Cerebellar nuclear complex (tissue), 1 donor: ENCODE measurements around the gene KLHL7.
A peak's percentile ranks its signal among the peaks of the same experiment; 100 is the strongest.
"Not testable (repeated sequence)": the region's sequence is repeated elsewhere in the genome, so short reads cannot be mapped to it uniquely, and the experiment has no call there.

ENCODE experiments used
- DNase-seq, 2 experiments: peaks; one replicate each; lab custom pipeline; 2025; lab: John Stamatoyannopoulos, UW

Gene KLHL7

DNA sequence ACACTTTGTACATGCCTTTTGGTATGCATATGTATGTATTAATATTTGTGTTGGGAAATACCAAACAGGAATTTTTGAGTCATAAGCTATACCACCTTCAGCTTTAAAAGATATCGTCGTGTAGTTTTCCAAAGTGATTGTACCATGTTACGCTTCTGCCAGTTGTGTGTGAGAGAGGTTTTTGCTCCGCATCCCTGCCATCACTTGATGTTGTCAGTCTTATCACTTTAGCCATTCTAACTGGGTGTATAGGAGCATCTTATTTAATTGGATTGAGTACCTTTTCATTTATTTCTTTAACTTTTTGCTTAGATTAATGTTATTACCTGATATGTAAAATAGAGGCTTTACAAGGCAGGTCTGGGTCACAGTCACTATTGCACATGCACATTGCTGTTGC is 3.4 kb downstream of the KLHL7 start:
- no peak for DNase-seq

DNA sequence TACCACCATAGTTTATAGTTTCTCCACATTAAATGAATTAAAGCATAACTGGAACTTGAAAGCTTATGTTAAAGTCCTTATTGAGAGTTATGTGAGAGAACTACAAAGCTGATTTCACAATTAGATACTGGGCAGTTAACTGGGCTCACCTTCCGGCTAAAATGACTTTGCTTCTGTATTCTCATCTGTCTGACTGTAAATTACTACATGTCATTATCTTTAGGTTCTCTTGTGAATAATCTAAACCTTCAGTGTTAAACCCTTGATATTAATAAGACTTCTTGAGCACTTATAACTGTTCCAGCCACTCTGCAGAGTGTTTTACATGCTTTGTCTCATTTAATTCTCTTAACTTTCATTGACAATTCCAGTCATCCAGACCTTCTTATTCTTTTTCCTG is 3.9 kb downstream of the KLHL7 start:
- DNase-seq: no peak

- DNase-seq: no peak
Observed at GRCh38 chr7:23114896-23115295, 9.3 kb downstream of the KLHL7 start.

GRCh38 chr7:23115991-23116390 is 10.4 kb downstream of the KLHL7 start:
- DNase-seq: no peak

- no peak for DNase-seq
Observed at GRCh38 chr7:23117841-23118240, 12.3 kb downstream of the KLHL7 start.

- no peak for DNase-seq
Observed at GRCh38 chr7:23120106-23120505, 14.5 kb downstream of the KLHL7 start.

DNA sequence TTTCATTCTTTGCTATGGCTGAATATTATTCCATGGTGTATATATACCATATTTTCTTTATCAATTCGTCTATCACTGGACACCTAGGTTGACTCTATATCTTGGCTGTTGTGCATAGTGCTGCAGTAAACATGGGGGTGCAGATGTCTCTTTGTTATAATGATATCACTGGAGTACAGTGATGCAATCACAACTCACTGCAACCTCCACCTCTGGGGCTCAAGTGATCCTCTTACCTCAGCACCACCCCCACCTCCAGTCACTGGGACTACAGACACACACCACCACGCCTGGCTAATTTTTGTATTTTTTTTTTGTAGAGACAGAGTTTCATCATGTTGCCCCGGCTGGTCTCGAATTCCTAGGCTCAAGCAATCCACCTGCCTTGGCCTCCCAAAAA is 15.6 kb downstream of the KLHL7 start:
- DNase-seq: no peak

GRCh38 chr7:23123007-23123406 is 17.4 kb downstream of the KLHL7 start:
- no peak for DNase-seq

- DNase-seq: no peak
Observed at GRCh38 chr7:23123465-23123864, 17.9 kb downstream of the KLHL7 start.

- no peak for DNase-seq
Observed at GRCh38 chr7:23129036-23129435, 23.5 kb downstream of the KLHL7 start.

- not testable (repeated sequence) for DNase-seq
Observed at GRCh38 chr7:23131799-23132198, 26.2 kb downstream of the KLHL7 start.

- DNase-seq: no peak
Observed at GRCh38 chr7:23133797-23134196, 28.2 kb downstream of the KLHL7 start.

DNA sequence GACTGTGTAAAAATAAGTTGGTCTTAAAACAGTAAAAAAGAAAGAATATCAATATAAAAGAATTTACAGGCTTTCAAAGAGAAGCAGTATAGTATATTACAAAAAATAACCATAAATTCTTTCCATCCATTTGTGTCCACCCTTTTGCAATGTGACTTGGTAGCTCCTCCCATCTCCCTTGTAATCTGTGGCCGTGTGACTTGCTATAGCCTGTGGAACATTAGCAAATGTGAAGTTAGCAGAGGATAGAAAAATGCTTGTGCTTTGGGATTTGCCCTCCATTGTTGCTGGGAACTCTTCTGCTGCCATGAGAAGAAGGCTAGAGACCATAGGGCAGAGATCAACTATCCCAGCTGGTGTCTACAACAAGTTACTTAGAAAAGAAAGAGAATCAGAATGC is 30.2 kb downstream of the KLHL7 start:
- DNase-seq: no peak

- no peak for DNase-seq
Observed at GRCh38 chr7:23136216-23136615, 30.6 kb downstream of the KLHL7 start.

DNA sequence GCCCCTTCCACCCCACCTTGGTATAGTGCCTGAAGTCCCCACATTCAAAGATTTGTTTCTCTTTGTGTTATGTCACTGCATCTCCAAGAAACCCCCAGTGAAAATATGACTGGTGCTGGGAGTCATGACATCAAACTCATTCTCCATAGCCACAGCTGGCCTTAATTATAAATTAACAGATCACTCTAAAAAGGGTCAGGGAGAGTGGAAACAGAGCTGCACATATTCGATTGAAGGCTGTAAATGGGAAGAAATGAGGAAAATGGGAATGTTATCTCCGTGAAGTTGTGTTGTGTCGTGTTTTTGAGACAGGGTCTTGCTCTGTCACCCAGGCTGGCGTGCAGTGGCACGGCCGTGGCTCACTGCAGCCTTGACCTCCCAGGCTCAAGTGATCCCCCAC is 52.1 kb downstream of the KLHL7 start:
- DNase-seq: no peak

DNA sequence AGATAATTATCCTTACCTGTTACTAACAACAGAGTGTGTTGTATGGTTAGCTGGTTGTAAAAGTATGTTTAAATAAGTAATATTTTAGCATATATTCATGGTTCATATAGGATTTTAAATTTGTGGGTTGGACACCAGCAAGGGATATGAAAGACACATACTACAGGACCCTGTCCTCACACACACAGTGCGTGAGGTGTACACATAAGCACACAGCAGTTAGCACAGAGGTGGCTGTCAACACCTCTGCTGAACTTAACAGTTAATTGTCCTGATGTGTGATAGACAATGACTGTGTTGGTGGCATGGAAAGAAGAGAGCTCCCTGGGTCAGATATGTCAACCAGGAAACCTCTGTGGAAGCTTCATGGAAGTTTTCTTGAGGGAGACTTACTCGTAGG is 53.0 kb downstream of the KLHL7 start:
- no peak for DNase-seq

DNA sequence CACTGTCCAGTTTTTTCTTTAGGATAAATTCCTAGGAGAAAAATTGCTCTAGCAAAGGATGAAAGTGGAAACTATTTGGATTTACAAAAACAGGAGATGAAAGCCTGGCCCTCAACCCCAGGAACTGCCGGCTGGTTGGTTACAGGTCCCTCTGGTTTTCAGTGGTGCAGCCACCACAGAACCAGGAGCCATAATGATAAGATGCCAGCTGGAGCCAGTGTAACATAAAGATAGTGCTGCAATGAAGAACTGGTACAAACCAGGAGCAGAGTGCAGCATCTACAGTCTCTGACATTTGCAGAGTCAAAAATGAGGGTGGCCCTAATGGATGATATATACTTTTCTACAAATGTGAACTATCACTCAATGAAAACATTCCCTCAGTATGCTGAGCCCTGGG is 55.9 kb downstream of the KLHL7 start:
- no peak for DNase-seq

- DNase-seq: no peak
Observed at GRCh38 chr7:23164846-23165245, 59.3 kb downstream of the KLHL7 start.

- DNase-seq: no peak
Observed at GRCh38 chr7:23165316-23165715, 59.7 kb downstream of the KLHL7 start.

- no peak for DNase-seq
Observed at GRCh38 chr7:23167691-23168090, 62.1 kb downstream of the KLHL7 start.

DNA sequence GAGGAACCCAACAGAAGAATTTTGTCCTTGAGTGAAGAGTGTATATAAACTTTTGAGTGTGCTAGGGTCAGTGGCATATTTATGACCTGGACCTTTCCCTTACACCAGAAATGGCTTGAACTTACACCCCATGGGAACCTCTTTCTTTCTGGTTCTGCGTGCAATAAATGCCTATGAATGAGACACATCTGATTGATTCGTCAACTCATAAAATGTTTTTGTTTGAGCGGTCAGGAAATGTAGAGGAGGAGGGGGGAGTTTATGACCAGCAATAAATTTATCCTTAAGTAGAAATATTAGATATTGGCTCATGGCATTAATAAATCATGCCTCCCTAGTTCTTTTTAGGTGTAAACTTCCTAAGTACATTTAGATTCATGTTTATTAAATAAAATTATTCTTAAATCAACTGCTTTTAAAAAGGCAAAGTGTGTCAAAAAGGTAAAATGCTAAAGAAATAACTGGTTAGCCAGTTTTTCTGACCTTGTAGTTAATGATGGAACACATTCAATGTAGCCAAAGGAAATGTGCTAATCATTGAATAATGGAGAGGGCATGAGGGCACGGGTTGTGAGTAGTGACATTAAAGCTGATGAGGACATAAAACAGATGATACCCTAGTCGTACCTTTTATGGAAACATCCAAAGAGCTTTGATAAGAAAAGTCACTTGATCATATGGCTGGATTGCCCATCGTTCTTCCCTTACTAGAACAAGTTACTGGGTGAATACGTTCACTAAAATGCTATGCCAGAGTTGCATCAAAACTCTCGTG is 62.7 kb downstream of the KLHL7 start:
- no peak for DNase-seq

- no peak for DNase-seq
Observed at GRCh38 chr7:23175938-23176337, 70.4 kb downstream of the KLHL7 start.

DNA sequence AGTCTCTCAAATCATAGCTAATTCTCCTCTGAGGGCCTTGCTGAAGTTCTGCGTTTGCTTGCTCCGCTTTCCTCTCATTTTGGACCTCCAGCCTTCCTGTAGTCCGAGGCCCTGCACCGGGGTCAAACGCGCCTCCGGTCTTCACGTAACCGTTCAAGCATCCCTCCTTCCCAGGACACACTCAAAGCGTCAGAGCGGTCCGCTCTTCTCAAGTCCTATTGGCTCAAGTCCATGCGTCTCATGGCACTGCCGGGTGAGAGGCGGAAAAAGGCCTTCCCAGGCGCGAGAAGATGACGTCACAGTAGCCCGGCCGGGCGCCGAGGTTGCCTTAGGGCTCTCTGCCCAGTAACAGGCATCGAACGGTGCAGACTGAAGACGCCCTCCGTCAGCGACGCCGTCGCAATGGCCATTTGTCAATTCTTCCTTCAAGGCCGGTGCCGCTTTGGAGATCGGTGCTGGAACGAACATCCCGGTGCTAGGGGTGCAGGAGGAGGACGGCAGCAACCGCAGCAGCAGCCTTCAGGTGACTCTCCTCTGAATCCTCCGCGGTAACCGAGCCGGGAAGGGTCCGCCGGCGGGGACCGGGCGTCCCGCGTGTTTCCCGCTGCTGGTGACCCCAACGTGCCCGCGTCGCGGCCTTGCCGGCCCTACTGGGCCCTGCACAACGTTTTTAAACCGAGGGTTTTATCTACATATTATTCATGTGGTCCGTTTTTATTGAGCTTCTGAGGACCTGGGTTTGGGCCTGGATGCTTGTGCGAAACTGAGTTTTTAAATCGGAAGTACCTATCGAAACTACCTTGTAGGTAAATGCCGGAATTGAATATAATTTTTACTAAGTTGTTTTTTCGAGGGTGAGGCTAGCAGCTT is 76.3 kb downstream of the KLHL7 start, which contains the start of gene NUP42:
Gene NUP42 (plus strand): TSS at position 365 of the 870 bp plus-strand sequence. CDS start 38 bp downstream, at position 403.
- DNase-seq: peak; percentile 83 to 85
